HepG2 (cell line): ENCODE results near the gene CACNA1C. TPM values are rescaled to one million over a fixed set of nuclear protein-coding genes. Genes with fewer than 3 reads are reported as not detected.

ENCODE experiments used
- ATAC-seq: fragments of 200-7000 bp; cut with Tn5 transposase; 3 replicates; pipeline ENCODE4 v1.9.1; 2020; ENCODE audit warnings: mild to moderate bottlenecking, moderate library complexity
- BruUV-seq: library from RNA; stranded (reverse); fragments of 400-500 nt; replicated peaks from 2 replicates; lab custom pipeline; 2021; lab: Mats Ljungman, UMichigan
- CTCF ChIA-PET: fragments of 300-600 bp; formaldehyde crosslinking; extraction: SDS; loops from one replicate; lab custom pipeline; 2021; ENCODE audit warnings: low total read pairs, inconsistent platforms, low intra/inter-chr PET ratio; lab: Yijun Ruan, JAX
- POLR2A ChIA-PET: fragments of 350-600 bp; sonication (Branson Sonifier 250); formaldehyde crosslinking; loops from one replicate; lab custom pipeline; 2020; ENCODE audit warnings: antibody characterized with exemption, inconsistent platforms; lab: Yijun Ruan, JAX
- DNase-seq: peaks from one replicate; pipeline ENCODE4 v3.0.0-alpha.2; 2015; ENCODE audit warnings: low spot score
- FAIRE-seq: peaks from 3 replicates; lab custom pipeline; 2011; peaks lifted over from hg19 to GRCh38; lab: Jason Lieb, UNC
- H2AFZ ChIP-seq: one replicate; pipeline ENCODE4 v1.6.1; 2011; ENCODE audit warnings: low read length, inconsistent platforms
- H3K27ac ChIP-seq: fragments of 300-600 bp; 3 replicates; pipeline ENCODE4 v1.8.0; 2011; ENCODE audit warnings: mixed run types, mild to moderate bottlenecking, mixed read lengths, low read length, inconsistent platforms; ENCODE audit not compliant: insufficient read depth; ENCODE audit errors: extremely low read length
- H3K27me3 ChIP-seq, 2 experiments: fragments of 200-600 bp in 1 of 2; 2 replicates in 1 of 2; 3 replicates in 1 of 2; pipeline versions ENCODE4 v1.6.0 to v1.8.0; 2011; ENCODE audit warnings: low read length in 2 of 2, mild to moderate bottlenecking in 2 of 2, moderate library complexity in 2 of 2, inconsistent platforms in 1 of 2; ENCODE audit not compliant: insufficient read depth in 2 of 2, control insufficient read depth in 1 of 2
- H3K36me3 ChIP-seq, 2 experiments: fragments of 200-600 bp in 1 of 2; replicated peaks in 1 of 2; 2 replicates in 1 of 2; 3 replicates in 1 of 2; pipeline versions ENCODE4 v1.5.1 to v1.8.0; 2011; ENCODE audit warnings: low read length in 2 of 2, inconsistent platforms in 1 of 2; ENCODE audit not compliant: insufficient read depth in 2 of 2, control insufficient read depth in 1 of 2
- H3K4me1 ChIP-seq: 2 replicates; pipeline ENCODE4 v1.5.1; 2012; ENCODE audit warnings: low read length, inconsistent platforms; ENCODE audit not compliant: insufficient read depth
- H3K4me2 ChIP-seq: 2 replicates; pipeline ENCODE4 v1.6.0; 2011; ENCODE audit warnings: low read depth, low read length, inconsistent platforms
- H3K4me3 ChIP-seq, 3 experiments: fragments of 200-600 bp in 1 of 3; sonication (generic), shearing (Covaris generic) in 1 of 3; replicated peaks in 1 of 3; 2 replicates each; pipeline ENCODE4 v1.5.1; 2011 to 2016; ENCODE audit warnings: low read length in 3 of 3, inconsistent platforms in 2 of 3, low read depth in 2 of 3, mild to moderate bottlenecking in 2 of 3, control low read depth in 1 of 3, mixed read lengths in 1 of 3; ENCODE audit not compliant: insufficient read depth in 1 of 3
- H3K79me2 ChIP-seq: one replicate; pipeline ENCODE4 v1.6.1; 2011; ENCODE audit warnings: low read length, inconsistent platforms; ENCODE audit not compliant: insufficient read depth
- H3K9ac ChIP-seq: 2 replicates; pipeline ENCODE4 v1.6.0; 2011; ENCODE audit warnings: mild to moderate bottlenecking, low read depth, low read length, inconsistent platforms; ENCODE audit not compliant: insufficient read depth
- H3K9me3 ChIP-seq: 2 replicates; pipeline ENCODE4 v1.5.1; 2012; ENCODE audit warnings: mild to moderate bottlenecking, low read length
- H4K20me1 ChIP-seq: 2 replicates; pipeline ENCODE4 v1.6.0; 2011; ENCODE audit warnings: inconsistent platforms, mild to moderate bottlenecking, low read length, moderate library complexity; ENCODE audit not compliant: insufficient read depth
- DNMT3B ChIP-seq: conservative IDR thresholded peaks from 2 replicates; pipeline ENCODE4 v1.6.1; 2016; ENCODE audit warnings: missing biosample characterization, control low read depth
- ETV5 ChIP-seq: IDR thresholded peaks from 2 replicates; pipeline ENCODE4 v1.6.1; 2018; ENCODE audit warnings: missing biosample characterization, missing genetic modification reagents, inconsistent platforms, borderline replicate concordance
- ZSCAN25 ChIP-seq: sonication (generic); formaldehyde crosslinking; IDR thresholded peaks from 2 replicates; pipeline ENCODE4 v1.8.0; 2022; ENCODE audit warnings: mild to moderate bottlenecking, missing genetic modification reagents
- WGBS: methylation state at CpG from one replicate; pipeline ENCODE4 v1.1.6; 2017; ENCODE audit warnings: low lambda C conversion rate; 5-methylcytosine and 5-hydroxymethylcytosine counted together
- in situ Hi-C: cut with HindIII; loops from 2 replicates; pipeline ENCODE4 v1.10.0; 2017; ENCODE audit warnings: low pct_unique_long_range_greater_than_20kb; ENCODE audit not compliant: extremely low pct_ligation_motif_present
- intact Hi-C: fragments of 100-400 bp; cut with micrococcal nuclease; formaldehyde crosslinking; loops from one replicate; pipeline ENCODE4 v1.10.0; 2022; ENCODE audit not compliant: unreplicated experiment
- polyA plus RNA-seq, 8 experiments: library from polyadenylated mRNA; depleted of rRNA in 3 of 8; stranded (reverse) in 7 of 8; unstranded in 1 of 8; fragments of >200 nt; fragmentation: Illumina TruSeq in 4 of 8; extraction: Trizol in 4 of 8; gene quantifications; 2 replicates each; pipeline versions ENCODE4 v1.2.1 to v1.2.3, GENCODE V29; 2011 to 2016; ENCODE audit warnings: low read depth in 4 of 8, missing spikeins in 1 of 8, mixed read lengths in 1 of 8; ENCODE audit not compliant: insufficient read depth in 1 of 8
- total RNA-seq, 5 experiments: library from RNA; depleted of rRNA; stranded (reverse); fragments of >200 nt; fragmentation: Illumina TruSeq; extraction: Trizol; gene quantifications; 2 replicates each; pipeline ENCODE4 v1.2.3, GENCODE V29; 2016; ENCODE audit warnings: low read depth in 1 of 5
- TF ChIP-seq, protein P1 (sequence below): sonication (generic); formaldehyde crosslinking; IDR thresholded peaks from 2 replicates; pipeline ENCODE4 v1.9.0; 2022; ENCODE audit warnings: missing genetic modification reagents, mild to moderate bottlenecking, borderline replicate concordance

CACNA1C gene
- total and polyA plus RNA-seq, 2 of the 13 experiments (the other 11 are each of a cell fraction or from before 2014, with no cell fraction given), result not detected

DNA sequence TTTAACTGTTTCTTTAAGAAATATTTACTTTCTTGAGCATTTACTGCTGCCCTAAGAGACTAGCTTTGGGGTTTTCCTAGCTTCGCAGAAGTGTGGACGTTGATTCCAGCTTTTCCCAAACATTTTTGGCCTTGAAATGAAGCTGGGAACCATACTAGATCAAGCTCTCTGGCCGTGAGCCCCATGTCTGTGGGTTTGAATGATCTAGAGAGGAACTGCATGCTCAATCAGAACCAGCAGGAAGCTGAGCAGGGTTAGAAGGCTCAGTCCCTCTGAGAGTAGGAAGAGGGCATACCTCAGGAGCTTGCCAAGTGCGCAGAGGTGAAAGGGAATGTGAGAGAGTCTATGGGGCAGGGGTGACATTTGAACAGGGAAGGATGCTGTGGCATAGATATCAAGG is 292.1 kb downstream of the CACNA1C start:
- ChIA-PET POLR2A (no interaction called here), CTCF (no interaction called here)
- Histone ChIP-seq H3K27ac (no peak overlapping the region), H3K36me3 (no peaks in the 10 kb centered on the region), H3K9me3 (no peaks in the 10 kb centered on the region), H3K4me1 (no peaks in the 10 kb centered on the region), H3K4me2 (no peak overlapping the region), H3K4me3 (no peak overlapping the region), H3K27me3 (peaks cover 0 to 46% of the 10 kb centered on the region in 2 experiments; a peak in 3 of 5 replicates), H3K79me2 (no peaks in the 10 kb centered on the region), H2AFZ (no peak overlapping the region), H3K9ac (no peak overlapping the region), H4K20me1 (no peaks in the 10 kb centered on the region)
- in situ Hi-C loops (no loop called here), intact Hi-C loops (no loop called here)
- no peak for TF ChIP-seq ZSCAN25 (CRISPR knock-in tag)
- FAIRE-seq (no peak), DNase-seq (no peak), ATAC-seq (no peak)
- no TSS peak for BruUV-seq
- 13% methylated on average over 4 of the region's 4 CpGs for WGBS

DNA sequence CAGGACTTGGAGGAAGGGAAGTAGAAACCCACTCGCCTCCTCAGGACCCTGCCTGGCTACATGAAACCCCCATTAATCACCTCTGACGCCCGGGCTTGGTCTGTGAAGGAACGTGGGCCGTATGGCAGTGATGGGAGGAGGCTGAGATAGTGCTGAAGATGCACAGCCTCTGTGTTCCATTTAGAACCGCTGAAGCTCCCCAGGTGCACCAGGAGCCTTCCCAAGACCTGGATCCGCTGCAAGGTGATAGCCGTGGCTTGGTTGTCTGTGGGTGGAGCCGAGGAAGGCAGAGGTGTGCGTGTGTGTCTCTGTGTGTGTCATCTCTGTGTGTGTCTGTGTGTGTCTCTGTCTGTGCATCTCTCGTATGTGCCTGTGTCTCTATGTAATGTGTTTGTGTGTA is 293.1 kb downstream of the CACNA1C start:
- 3% methylated on average over 11 of the region's 11 CpGs for WGBS
- Histone ChIP-seq H4K20me1 (no peaks in the 10 kb centered on the region), H3K79me2 (no peaks in the 10 kb centered on the region), H3K36me3 (no peaks in the 10 kb centered on the region), H3K9ac (no peak overlapping the region), H3K4me3 (no peak overlapping the region), H2AFZ (no peak overlapping the region), H3K27ac (no peak overlapping the region), H3K9me3 (no peaks in the 10 kb centered on the region), H3K27me3 (peaks cover 0 to 46% of the 10 kb centered on the region in 2 experiments; a peak in 3 of 5 replicates), H3K4me2 (no peak overlapping the region), H3K4me1 (no peaks in the 10 kb centered on the region)
- ChIA-PET POLR2A (no interaction called here), CTCF (no interaction called here)
- ATAC-seq (no peak), FAIRE-seq (no peak), DNase-seq (no peak)
- TF ChIP-seq DNMT3B, result no peak
- no peak for TF ChIP-seq ETV5 (CRISPR knock-in tag)
- TF ChIP-seq, protein P1, sequence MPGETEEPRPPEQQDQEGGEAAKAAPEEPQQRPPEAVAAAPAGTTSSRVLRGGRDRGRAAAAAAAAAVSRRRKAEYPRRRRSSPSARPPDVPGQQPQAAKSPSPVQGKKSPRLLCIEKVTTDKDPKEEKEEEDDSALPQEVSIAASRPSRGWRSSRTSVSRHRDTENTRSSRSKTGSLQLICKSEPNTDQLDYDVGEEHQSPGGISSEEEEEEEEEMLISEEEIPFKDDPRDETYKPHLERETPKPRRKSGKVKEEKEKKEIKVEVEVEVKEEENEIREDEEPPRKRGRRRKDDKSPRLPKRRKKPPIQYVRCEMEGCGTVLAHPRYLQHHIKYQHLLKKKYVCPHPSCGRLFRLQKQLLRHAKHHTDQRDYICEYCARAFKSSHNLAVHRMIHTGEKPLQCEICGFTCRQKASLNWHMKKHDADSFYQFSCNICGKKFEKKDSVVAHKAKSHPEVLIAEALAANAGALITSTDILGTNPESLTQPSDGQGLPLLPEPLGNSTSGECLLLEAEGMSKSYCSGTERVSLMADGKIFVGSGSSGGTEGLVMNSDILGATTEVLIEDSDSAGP (CRISPR knock-in tag), result no peak
- BruUV-seq, result no TSS peak
- intact Hi-C loops, result no loop called here
- in situ Hi-C loops, result no loop called here
